Esophagus squamous epithelium (tissue), 5 donors: ENCODE measurements around the gene STK17B. TPM values are rescaled to one million over a fixed set of nuclear protein-coding genes. Genes with fewer than 3 reads are reported as not detected.

Experiments used
- DNase-seq: peaks from one replicate; lab custom pipeline; 2025; lab: John Stamatoyannopoulos, UW
- H3K27ac ChIP-seq, 4 donors: fragments of 200-600 bp; sonication (generic); one replicate each; pipeline ENCODE4 v1.5.1; 2016 to 2019; ENCODE audit warnings: mild to moderate bottlenecking in 1 of 4
- H3K27me3 ChIP-seq, 4 donors: fragments of 200-600 bp; sonication (generic); 1 replicate in 3 of 4; 2 replicates in 1 of 4; pipeline versions ENCODE4 v1.5.1 to v1.6.0; 2017 to 2021; ENCODE audit warnings: antibody characterized with exemption in 1 of 4
- H3K36me3 ChIP-seq, 3 donors: fragments of 200-600 bp; sonication (generic); one replicate each; pipeline ENCODE4 v1.5.1; 2016 to 2019
- H3K4me1 ChIP-seq, 3 donors: fragments of 200-600 bp; sonication (generic); one replicate each; pipeline ENCODE4 v1.5.1; 2017 to 2019
- H3K4me3 ChIP-seq, 4 donors: fragments of 200-600 bp; sonication (generic); 1 replicate in 3 of 4; 2 replicates in 1 of 4; pipeline ENCODE4 v1.5.1; 2016 to 2019; ENCODE audit warnings: mild to moderate bottlenecking in 2 of 4, moderate library complexity in 1 of 4
- H3K9me3 ChIP-seq, 3 donors: fragments of 200-600 bp; sonication (generic); one replicate each; pipeline ENCODE4 v1.5.1; 2016 to 2019
- POLR2A ChIP-seq, 4 donors: fragments of 450-650 bp; IDR thresholded peaks; one replicate each; pipeline ENCODE4 v1.6.1; 2017; ENCODE audit warnings: antibody characterized with exemption in 4 of 4, mild to moderate bottlenecking in 4 of 4, moderate library complexity in 3 of 4
- WGBS, 2 donors: methylation state at CpG; one replicate each; pipeline ENCODE4 v1.1.5; 2018; 5-methylcytosine and 5-hydroxymethylcytosine counted together
- intact Hi-C: fragments of 100-400 bp; cut with DNase I; formaldehyde crosslinking; loops from one replicate; pipeline ENCODE4 v1.15.0; 2022
- total RNA-seq, 4 donors: library from RNA; depleted of rRNA; stranded (reverse); fragments of >200 nt; gene quantifications; one replicate each; pipeline ENCODE4 v1.1.0, GENCODE V29; 2016
- TF ChIP-seq, protein P1 (sequence below), 6 experiments: fragments of 450-650 bp in 4 of 6; fragments of 200-600 bp in 2 of 6; sonication (generic) in 2 of 6; IDR thresholded peaks; one replicate each; pipeline ENCODE4 v1.5.1; 2016 to 2019; ENCODE audit warnings: antibody characterized with exemption in 6 of 6, mild to moderate bottlenecking in 4 of 6, moderate library complexity in 4 of 6
- donor health status: DM: yes; HTN: yes; CAD: no.

The STK17B gene
- total RNA-seq, 4 donors from 2014 or later = 7.9 to 32.2 (median 18.2) TPM

DNA sequence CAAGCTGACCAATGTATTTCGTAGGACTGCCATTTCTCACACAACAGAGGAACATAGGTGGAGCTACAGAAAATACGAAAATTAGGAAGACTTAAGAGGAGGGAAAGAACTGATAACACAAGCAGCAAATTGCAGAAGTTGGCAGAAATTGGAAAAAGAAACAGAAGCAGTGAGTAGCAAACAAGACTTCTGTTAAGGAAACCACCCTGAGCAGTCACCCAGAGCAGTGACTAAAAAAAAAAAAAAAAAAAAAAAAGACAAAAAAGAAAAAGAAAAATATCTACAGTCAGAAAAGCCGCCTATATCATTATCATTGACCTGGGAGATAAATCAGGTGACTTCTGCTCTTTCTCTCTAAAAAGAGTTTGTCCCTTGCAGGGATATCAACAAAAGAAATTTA lies 21.4 kb downstream of the STK17B start:
- Histone ChIP-seq H3K4me1 (no peaks in the 10 kb centered on the region), H3K27me3 (no peaks in the 10 kb centered on the region), H3K36me3 (peaks cover 0 to 46% (median 0%) of the 10 kb centered on the region in 3 donors), H3K4me3 (no peak overlapping the region), H3K27ac (no peak overlapping the region), H3K9me3 (no peaks in the 10 kb centered on the region)
- DNase-seq = no peak
- intact Hi-C loops = no loop called here
- 61 to 63% methylated on average over 3 of the region's 3 CpGs for WGBS, 2 donors
- TF ChIP-seq POLR2A (IDR thresholded peaks at IDR 0.05) = no peak
- TF ChIP-seq, protein P1, sequence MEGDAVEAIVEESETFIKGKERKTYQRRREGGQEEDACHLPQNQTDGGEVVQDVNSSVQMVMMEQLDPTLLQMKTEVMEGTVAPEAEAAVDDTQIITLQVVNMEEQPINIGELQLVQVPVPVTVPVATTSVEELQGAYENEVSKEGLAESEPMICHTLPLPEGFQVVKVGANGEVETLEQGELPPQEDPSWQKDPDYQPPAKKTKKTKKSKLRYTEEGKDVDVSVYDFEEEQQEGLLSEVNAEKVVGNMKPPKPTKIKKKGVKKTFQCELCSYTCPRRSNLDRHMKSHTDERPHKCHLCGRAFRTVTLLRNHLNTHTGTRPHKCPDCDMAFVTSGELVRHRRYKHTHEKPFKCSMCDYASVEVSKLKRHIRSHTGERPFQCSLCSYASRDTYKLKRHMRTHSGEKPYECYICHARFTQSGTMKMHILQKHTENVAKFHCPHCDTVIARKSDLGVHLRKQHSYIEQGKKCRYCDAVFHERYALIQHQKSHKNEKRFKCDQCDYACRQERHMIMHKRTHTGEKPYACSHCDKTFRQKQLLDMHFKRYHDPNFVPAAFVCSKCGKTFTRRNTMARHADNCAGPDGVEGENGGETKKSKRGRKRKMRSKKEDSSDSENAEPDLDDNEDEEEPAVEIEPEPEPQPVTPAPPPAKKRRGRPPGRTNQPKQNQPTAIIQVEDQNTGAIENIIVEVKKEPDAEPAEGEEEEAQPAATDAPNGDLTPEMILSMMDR (IDR thresholded peaks at IDR 0.05) = no peak

DNA sequence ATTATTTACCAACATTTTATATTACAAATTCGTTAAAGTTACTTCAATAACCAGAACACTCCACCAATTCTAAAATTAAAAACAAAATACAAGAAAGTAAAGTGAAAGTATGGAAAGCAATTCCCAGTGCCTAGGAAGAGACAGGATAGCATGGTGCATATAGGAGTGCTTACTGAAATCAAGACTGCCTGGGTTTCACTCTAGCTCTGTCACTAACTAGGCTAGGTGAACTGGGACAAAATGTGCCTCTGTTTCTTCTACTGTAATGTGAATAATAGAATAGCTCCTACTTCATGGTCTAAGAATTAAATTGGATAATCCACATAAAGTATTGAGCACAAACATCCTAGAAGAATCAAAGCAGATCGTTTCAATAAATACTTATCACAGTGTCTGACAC lies 22.6 kb downstream of the STK17B start:
- no peak for DNase-seq
- Histone ChIP-seq H3K4me3 (no peak overlapping the region), H3K27ac (no peak overlapping the region), H3K4me1 (no peaks in the 10 kb centered on the region), H3K9me3 (no peaks in the 10 kb centered on the region), H3K36me3 (peaks cover 0 to 50% (median 0%) of the 10 kb centered on the region in 3 donors), H3K27me3 (no peaks in the 10 kb centered on the region)
- TF ChIP-seq, protein P1 (IDR thresholded peaks at IDR 0.05) = no peak
- no peak for TF ChIP-seq POLR2A (IDR thresholded peaks at IDR 0.05)
- 83% methylated on average over 2 of the region's 2 CpGs for WGBS, 2 donors
- intact Hi-C loops = no loop called here

DNA sequence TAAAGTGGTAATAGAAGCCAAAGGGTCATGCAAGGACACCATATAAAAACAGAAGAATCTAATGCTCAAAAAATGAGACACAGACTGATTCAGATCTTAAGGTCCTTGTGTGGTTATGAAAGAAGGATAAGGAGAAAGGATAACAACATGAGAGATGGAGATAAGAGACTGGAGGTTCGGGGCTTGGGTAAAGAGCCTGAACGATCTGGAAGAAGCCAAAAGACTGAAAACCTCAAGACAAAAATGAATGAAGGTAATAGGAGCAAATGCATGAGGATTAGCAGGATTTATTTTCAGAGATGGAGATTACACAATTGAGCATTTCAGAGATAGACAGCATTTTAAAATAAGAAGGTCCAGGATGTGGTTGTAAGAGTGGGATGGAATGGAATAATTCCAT lies 26.1 kb downstream of the STK17B start:
- no peak overlapping the region for H3K4me3 ChIP-seq
- no peaks in the 10 kb centered on the region for H3K9me3 ChIP-seq
- no peak for DNase-seq
- H3K4me1 ChIP-seq = no peaks in the 10 kb centered on the region
- TF ChIP-seq POLR2A (IDR thresholded peaks at IDR 0.05) = no peak
- TF ChIP-seq, protein P1 (IDR thresholded peaks at IDR 0.05) = no peak
- H3K27me3 ChIP-seq = no peaks in the 10 kb centered on the region
- H3K27ac ChIP-seq = no peak overlapping the region
- WGBS, 2 donors = 84 to 90% methylated on average over 2 of the region's 2 CpGs
- intact Hi-C loops = no loop called here
- H3K36me3 ChIP-seq = peaks cover 0 to 57% (median 0%) of the 10 kb centered on the region in 3 donors

DNA sequence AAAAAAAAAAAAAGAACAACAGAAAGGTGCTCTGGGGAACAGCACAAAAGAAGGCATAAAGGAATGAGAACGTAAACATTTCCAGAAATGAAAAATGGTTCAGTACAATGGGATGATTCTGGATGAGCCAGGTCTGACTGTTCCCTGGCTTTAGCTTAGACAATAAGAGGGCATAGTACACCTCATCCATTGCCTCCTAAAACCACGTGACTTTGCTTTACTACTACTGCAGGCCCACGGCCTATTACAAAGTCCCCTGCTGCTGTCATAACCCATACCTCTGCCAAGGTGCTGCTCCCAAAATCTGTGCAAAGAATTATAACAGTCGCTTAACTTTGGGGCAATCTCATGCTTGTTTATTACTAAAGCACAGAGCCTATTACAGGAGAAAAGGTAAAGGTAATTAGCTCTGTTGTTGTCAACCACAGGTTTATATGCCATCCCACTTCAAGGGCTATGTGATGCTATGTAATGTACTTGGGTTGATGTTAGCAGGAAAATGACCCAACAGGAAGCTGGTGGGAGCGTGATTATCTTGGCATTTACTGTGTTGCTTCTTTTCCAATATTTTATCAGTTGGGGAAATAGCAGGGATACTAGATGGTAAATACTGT lies 26.8 kb downstream of the STK17B start:
- Histone ChIP-seq H3K27me3 (no peaks in the 10 kb centered on the region), H3K9me3 (no peaks in the 10 kb centered on the region), H3K4me3 (no peak overlapping the region), H3K4me1 (no peaks in the 10 kb centered on the region), H3K36me3 (peaks cover 0 to 63% (median 0%) of the 10 kb centered on the region in 3 donors), H3K27ac (no peak overlapping the region)
- TF ChIP-seq, protein P1 (IDR thresholded peaks at IDR 0.05) = no peak
- no peak for TF ChIP-seq POLR2A (IDR thresholded peaks at IDR 0.05)
- WGBS, 2 donors = 75 to 94% methylated on average over 5 of the region's 5 CpGs
- intact Hi-C loops = no loop called here
- no peak for DNase-seq

DNA sequence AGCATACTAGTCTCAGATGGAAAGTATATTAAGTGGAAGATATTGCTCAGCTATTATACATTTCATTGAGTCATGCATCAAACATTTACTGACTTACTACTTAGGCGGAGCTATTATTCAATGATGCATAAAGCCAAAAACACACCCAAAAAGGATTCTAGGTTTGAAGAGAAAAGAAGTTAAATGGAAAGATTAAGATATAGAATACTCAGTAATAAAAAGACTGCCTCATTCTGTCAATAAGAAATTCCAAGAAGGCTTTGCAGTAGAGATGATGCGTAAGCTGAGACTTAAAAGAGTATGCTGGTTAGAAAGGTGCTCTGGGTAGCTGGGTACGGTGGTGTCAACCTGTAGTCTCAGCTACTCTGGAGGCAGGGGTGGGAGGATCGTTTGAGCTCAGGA lies 27.6 kb downstream of the STK17B start:
- Histone ChIP-seq H3K36me3 (peaks cover 0 to 66% (median 0%) of the 10 kb centered on the region in 3 donors), H3K4me3 (no peak overlapping the region), H3K9me3 (no peaks in the 10 kb centered on the region), H3K4me1 (no peaks in the 10 kb centered on the region), H3K27me3 (no peaks in the 10 kb centered on the region), H3K27ac (no peak overlapping the region)
- TF ChIP-seq, protein P1 (IDR thresholded peaks at IDR 0.05) = no peak
- WGBS, 2 donors = 73 to 81% methylated on average over 4 of the region's 4 CpGs
- DNase-seq = no peak
- intact Hi-C loops = no loop called here
